ENCODE measurements around the gene TANGO2.

TANGO2 gene

GRCh38 chr22:20087319-20088262 lies 66.7 kb downstream of the TANGO2 start:
- DNase-seq (ENCODE audit: low spot score), result no peak

GRCh38 chr22:20088263-20088648 lies 67.3 kb downstream of the TANGO2 start:
- no peak for DNase-seq (ENCODE audit: low spot score)

- DNase-seq (ENCODE audit: low spot score), result no peak
Measured at GRCh38 chr22:20089226-20089976, 68.5 kb downstream of the TANGO2 start.

GRCh38 chr22:20089977-20090729 lies 69.2 kb downstream of the TANGO2 start:
- DNase-seq (ENCODE audit: low spot score), result no peak

- DNase-seq (ENCODE audit: low spot score), result no peak
Measured at GRCh38 chr22:20090730-20091240, 69.9 kb downstream of the TANGO2 start.

GRCh38 chr22:20091690-20092476 lies 71.0 kb downstream of the TANGO2 start:
- no peak for DNase-seq (ENCODE audit: low spot score)

GRCh38 chr22:20092477-20092854 lies 71.6 kb downstream of the TANGO2 start:
- no peak for DNase-seq (ENCODE audit: low spot score)

GRCh38 chr22:20093418-20094196 lies 72.7 kb downstream of the TANGO2 start:
- no peak for DNase-seq (ENCODE audit: low spot score)

GRCh38 chr22:20094197-20094807 lies 73.4 kb downstream of the TANGO2 start:
- no peak for DNase-seq (ENCODE audit: low spot score)

GRCh38 chr22:20095521-20095920 lies 74.6 kb downstream of the TANGO2 start:
- DNase-seq (ENCODE audit: low spot score), result no peak

- DNase-seq (ENCODE audit: low spot score), result no peak
Measured at GRCh38 chr22:20096574-20097420, 75.9 kb downstream of the TANGO2 start.

- DNase-seq (ENCODE audit: low spot score), result no peak
Measured at GRCh38 chr22:20099099-20099711, 78.3 kb downstream of the TANGO2 start.

- DNase-seq (ENCODE audit: low spot score), result no peak
Measured at GRCh38 chr22:20101638-20102037, 80.7 kb downstream of the TANGO2 start.

- peak; percentile 47 for DNase-seq (ENCODE audit: low spot score)
Measured at GRCh38 chr22:20102203-20102780, 81.4 kb downstream of the TANGO2 start.

- DNase-seq (ENCODE audit: low spot score), result no peak
Measured at GRCh38 chr22:20105456-20106204, 84.7 kb downstream of the TANGO2 start.

GRCh38 chr22:20106205-20106848 lies 85.4 kb downstream of the TANGO2 start:
- no peak for DNase-seq (ENCODE audit: low spot score)

GRCh38 chr22:20106849-20107237 lies 85.9 kb downstream of the TANGO2 start:
- DNase-seq (ENCODE audit: low spot score), result no peak

Measured in iPS-NIHi11 (cell line).